Neutrophil (primary cell): ENCODE results near the gene HDAC11.

Experiments
- H3K27ac ChIP-seq: fragments of 200-600 bp; sonication (generic); 2 replicates; pipeline ENCODE4 v1.5.1; 2016; ENCODE audit warnings: mild to moderate bottlenecking, moderate library complexity
- H3K27me3 ChIP-seq: fragments of 200-600 bp; sonication (generic); 2 replicates; pipeline ENCODE4 v1.6.0; 2016; ENCODE audit warnings: mild to moderate bottlenecking
- H3K36me3 ChIP-seq: fragments of 200-600 bp; sonication (generic); 2 replicates; pipeline ENCODE4 v1.5.1; 2017
- H3K4me1 ChIP-seq, 2 experiments: fragments of 200-600 bp in 1 of 2; sonication (generic) in 1 of 2; 1 replicate in 1 of 2; 2 replicates in 1 of 2; pipeline versions ENCODE4 v1.5.1 to v1.6.1; 2013 to 2016; ENCODE audit warnings: low read depth in 1 of 2, low read length in 1 of 2, mild to moderate bottlenecking in 1 of 2, moderate library complexity in 1 of 2; ENCODE audit not compliant: control insufficient read depth in 1 of 2, insufficient read depth in 1 of 2
- H3K4me3 ChIP-seq, 2 experiments: fragments of 200-600 bp in 1 of 2; sonication (generic) in 1 of 2; 1 replicate in 1 of 2; 2 replicates in 1 of 2; pipeline ENCODE4 v1.5.1; 2013 to 2016; ENCODE audit warnings: low read depth in 1 of 2, low read length in 1 of 2, mild to moderate bottlenecking in 1 of 2, moderate library complexity in 1 of 2
- H3K9me3 ChIP-seq: fragments of 200-600 bp; sonication (generic); 2 replicates; pipeline ENCODE4 v1.5.1; 2016
- TF ChIP-seq, protein P1 (sequence below): fragments of 200-600 bp; sonication (generic); IDR thresholded peaks from 2 replicates; pipeline ENCODE4 v1.5.1; 2016; ENCODE audit warnings: antibody characterized with exemption

HDAC11 gene

DNA sequence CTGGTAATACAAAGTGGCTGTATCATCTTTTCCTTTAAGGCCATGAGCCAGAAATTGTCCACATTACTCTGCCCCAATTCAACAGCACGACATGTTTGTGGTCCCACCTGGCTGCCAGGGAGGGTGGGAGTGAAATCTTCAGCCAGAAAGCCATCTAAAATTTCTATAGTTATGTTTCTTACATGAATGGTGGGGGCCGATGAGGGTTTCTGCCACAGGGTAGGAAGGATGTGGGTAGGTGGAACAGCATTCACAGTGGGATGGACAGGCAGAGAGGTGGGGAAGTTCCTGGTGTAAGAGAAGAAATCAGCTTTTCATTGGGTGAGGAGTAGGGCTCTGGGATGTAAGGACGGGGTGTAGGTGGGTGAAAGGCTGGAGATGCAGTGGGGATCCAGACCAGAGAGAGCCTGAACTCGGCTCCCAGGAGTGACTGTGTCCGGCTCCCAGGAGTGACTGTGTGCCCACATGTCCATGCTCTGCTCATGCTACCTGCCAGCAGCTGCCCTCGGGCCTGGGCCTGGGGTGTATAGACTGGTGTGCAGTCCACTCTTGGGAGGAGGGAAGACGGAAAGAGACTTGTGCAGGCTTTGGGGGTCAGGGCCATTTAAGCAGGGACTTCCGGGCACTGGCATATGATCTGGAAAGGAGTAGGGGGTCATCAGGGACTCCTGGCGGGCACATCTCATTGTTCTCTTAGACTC, 65.0 kb downstream of the HDAC11 start:
- Histone ChIP-seq H3K4me1 (no peaks in the 10 kb centered on the region), H3K9me3 (no peaks in the 10 kb centered on the region), H3K27me3 (peaks cover 69% of the 10 kb centered on the region), H3K4me3 (no peak overlapping the region), H3K36me3 (no peaks in the 10 kb centered on the region), H3K27ac (no peak overlapping the region)
- TF ChIP-seq, protein P1, sequence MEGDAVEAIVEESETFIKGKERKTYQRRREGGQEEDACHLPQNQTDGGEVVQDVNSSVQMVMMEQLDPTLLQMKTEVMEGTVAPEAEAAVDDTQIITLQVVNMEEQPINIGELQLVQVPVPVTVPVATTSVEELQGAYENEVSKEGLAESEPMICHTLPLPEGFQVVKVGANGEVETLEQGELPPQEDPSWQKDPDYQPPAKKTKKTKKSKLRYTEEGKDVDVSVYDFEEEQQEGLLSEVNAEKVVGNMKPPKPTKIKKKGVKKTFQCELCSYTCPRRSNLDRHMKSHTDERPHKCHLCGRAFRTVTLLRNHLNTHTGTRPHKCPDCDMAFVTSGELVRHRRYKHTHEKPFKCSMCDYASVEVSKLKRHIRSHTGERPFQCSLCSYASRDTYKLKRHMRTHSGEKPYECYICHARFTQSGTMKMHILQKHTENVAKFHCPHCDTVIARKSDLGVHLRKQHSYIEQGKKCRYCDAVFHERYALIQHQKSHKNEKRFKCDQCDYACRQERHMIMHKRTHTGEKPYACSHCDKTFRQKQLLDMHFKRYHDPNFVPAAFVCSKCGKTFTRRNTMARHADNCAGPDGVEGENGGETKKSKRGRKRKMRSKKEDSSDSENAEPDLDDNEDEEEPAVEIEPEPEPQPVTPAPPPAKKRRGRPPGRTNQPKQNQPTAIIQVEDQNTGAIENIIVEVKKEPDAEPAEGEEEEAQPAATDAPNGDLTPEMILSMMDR = no peak

- H3K4me1 ChIP-seq = no peaks in the 10 kb centered on the region
- H3K4me3 ChIP-seq = no peak overlapping the region
- H3K27me3 ChIP-seq = peaks cover 78% of the 10 kb centered on the region
- no peaks in the 10 kb centered on the region for H3K9me3 ChIP-seq
- H3K36me3 ChIP-seq = no peaks in the 10 kb centered on the region
- TF ChIP-seq, protein P1 = no peak
- no peak overlapping the region for H3K27ac ChIP-seq
Measured at GRCh38 chr3:13545952-13546454, 65.9 kb downstream of the HDAC11 start.

DNA sequence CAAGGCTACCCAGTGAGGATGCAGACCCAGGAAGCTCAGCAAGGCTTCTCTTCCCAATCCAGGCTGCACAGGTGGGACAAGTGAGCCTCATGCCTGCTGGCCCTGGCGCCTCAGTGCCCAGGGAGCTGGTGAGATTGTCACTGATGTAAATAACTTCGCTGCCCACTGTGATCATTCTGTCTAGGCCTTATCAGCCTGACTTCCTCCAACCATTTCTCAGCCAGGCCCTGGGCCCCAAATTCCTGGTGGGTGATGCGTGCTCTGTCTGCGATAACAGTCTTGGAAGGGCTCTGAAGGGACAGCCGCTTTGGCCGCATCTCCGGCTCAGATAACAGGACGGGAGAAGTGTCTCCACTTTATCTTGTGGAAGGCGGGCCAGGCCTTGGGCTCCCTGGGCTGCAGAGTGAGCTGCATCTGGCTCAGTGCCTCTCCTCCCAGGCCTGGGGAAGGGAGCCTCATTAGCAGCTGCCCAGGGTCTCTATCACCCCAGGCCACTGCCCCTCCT, 66.6 kb downstream of the HDAC11 start:
- peaks cover 84% of the 10 kb centered on the region for H3K27me3 ChIP-seq
- TF ChIP-seq, protein P1 = no peak
- H3K27ac ChIP-seq = no peak overlapping the region
- no peaks in the 10 kb centered on the region for H3K4me1 ChIP-seq
- H3K4me3 ChIP-seq = no peak overlapping the region
- H3K36me3 ChIP-seq = no peaks in the 10 kb centered on the region
- no peaks in the 10 kb centered on the region for H3K9me3 ChIP-seq

- TF ChIP-seq, protein P1 = no peak
- Histone ChIP-seq H3K36me3 (no peaks in the 10 kb centered on the region), H3K4me3 (no peak overlapping the region), H3K27me3 (peaks cover 89% of the 10 kb centered on the region), H3K4me1 (no peaks in the 10 kb centered on the region), H3K9me3 (no peaks in the 10 kb centered on the region), H3K27ac (no peak overlapping the region)
Measured at GRCh38 chr3:13547591-13548371, 67.7 kb downstream of the HDAC11 start.

GRCh38 chr3:13548696-13549622, 68.9 kb downstream of the HDAC11 start, which contains the start of gene FBLN2:
FBLN2 (plus strand) TSS chr3:13549125; CDS start chr3:13570356, 21,231 bp downstream.
- no peaks in the 10 kb centered on the region for H3K9me3 ChIP-seq
- H3K36me3 ChIP-seq = no peaks in the 10 kb centered on the region
- no peak within 1 kb of the TSS for H3K27ac ChIP-seq
- H3K4me1 ChIP-seq = no peaks in the 10 kb centered on the region
- H3K4me3 ChIP-seq = no peak within 1 kb of the TSS
- H3K27me3 ChIP-seq = peaks cover 85% of the 10 kb centered on the region
- TF ChIP-seq, protein P1 = no peak
